GM19023 (cell line): ENCODE data around the gene NAALADL1.
"Not testable (repeated sequence)": the region's sequence is repeated elsewhere in the genome, so short reads cannot be mapped to it uniquely, and the experiment has no call there.

Experiments used
- ATAC-seq: cut with Tn5 transposase; IDR thresholded peaks from one replicate; pipeline ENCODE4 v1.9.1; 2021; ENCODE audit warnings: mild to moderate bottlenecking, moderate library complexity; ENCODE audit not compliant: unreplicated experiment

The NAALADL1 gene

DNA sequence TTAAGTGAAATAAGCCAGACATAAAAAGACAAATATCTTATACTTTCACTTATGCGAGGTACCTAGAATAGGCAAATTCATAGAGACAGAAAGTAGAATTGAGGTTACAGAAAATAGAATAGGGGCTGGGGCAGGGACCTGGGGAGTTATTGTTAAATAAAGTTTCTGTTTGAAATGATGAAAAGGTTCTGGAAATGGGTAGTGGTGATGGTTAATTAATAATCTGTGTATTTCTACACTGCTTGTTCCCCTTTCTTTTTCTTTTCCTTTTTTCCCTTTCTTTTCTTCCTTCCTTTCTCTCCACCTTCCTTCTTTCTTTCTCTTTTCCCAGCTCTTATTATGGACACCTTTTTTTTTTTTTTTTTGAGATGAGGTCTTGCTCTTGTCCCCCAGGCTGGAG lies 2.8 kb downstream of the NAALADL1 start:
- ATAC-seq = no peak

- ATAC-seq = no peak
Observed at GRCh38 chr11:65053827-65054508, 4.4 kb downstream of the NAALADL1 start.

DNA sequence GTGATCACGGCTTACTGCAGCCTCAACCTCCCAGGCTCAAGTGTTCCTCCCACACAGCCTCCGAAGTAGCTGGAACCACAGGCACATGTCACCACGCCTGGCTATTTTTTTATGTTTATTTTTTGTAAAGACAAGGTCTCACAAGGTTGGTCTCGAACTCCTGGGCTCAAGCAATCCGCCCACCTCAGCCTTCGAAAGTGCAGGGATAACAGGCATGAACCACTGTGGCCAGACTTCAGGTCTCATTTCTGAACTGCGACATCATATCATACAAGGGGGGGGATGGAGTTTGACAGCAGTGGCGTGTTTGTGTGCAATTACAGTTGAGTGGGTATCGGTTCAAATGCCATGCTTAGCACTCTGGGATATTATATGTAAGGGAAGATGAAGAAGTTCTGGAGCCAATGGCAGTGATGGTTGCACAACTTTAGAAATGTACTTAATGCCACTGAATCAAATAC lies 6.9 kb downstream of the NAALADL1 start:
- no peak for ATAC-seq

GRCh38 chr11:65047581-65048422 lies 10.6 kb downstream of the NAALADL1 start:
- no peak for ATAC-seq

GRCh38 chr11:65045728-65046127 lies 12.6 kb downstream of the NAALADL1 start:
- no peak for ATAC-seq

- no peak for ATAC-seq
Observed at GRCh38 chr11:65045061-65045460, 13.3 kb downstream of the NAALADL1 start.

DNA sequence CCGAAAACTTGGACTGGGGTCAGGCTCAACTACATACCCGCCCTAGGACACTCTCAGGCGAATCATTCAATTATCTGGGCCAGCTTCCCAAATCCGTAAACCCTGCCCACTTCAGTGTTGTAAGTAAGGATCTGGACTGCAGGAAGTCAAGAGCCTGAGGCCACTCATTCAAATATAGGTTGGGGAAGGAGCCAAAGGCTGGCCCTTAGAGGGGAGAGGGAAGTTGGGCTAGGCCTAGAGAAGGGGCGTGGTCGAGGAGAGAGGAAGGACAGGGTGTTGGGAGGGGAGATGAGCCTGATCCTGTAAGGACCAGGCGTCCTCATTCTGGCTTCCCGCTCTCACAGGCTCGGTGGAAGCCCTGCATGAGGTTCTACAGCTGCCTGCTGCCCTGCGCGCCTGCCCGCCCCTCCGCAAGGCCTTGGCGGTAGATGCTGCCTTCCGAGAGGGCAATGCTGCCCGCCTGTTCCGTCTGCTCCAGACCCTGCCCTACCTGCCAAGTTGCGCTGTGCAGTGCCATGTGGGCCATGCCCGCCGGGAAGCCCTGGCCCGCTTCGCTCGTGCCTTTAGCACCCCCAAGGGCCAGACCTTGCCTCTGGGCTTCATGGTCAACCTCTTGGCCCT lies 14.4 kb downstream of the NAALADL1 start:
- no peak for ATAC-seq

- ATAC-seq = no peak
Observed at GRCh38 chr11:65042891-65043290, 15.5 kb downstream of the NAALADL1 start.

DNA sequence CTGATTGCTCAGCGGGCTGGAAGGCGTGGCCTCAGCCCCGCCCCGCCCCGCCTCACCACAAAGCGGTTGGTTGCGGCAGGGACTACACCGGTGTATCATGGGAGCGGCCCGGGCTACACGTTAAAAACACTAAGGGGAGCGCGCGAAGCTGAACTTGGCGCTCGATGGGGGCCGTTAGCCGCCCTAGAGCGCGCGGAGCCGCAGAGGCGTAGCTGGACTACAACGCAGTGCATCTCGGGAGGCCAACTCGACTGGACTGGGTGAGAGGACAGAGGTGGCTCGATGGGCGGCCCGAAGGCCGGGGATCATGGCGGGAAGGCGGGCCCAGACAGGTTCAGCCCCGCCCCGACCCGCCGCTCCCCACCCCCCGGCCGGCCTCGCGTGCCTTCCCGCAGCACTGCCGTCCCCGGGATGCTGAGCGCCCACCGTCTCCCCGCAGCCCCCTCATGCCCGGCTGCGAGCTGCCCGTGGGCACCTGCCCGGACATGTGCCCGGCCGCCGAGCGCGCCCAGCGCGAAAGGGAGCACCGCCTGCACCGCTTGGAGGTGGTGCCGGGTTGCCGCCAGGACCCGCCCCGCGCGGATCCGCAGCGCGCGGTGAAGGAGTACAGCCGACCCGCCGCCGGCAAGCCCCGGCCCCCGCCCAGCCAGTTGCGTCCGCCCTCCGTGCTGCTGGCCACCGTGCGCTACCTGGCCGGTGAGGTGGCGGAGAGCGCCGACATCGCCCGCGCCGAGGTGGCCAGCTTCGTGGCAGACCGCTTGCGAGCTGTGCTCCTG lies 17.3 kb downstream of the NAALADL1 start, which contains the start of gene SAC3D1:
TSS of gene SAC3D1 (plus strand) at position 364 of the 776 bp plus-strand sequence. CDS start at position 447, 83 bp downstream.
- peak; percentile 89 for ATAC-seq

GRCh38 chr11:65040520-65040846 lies 17.9 kb downstream of the NAALADL1 start:
- no peak for ATAC-seq

DNA sequence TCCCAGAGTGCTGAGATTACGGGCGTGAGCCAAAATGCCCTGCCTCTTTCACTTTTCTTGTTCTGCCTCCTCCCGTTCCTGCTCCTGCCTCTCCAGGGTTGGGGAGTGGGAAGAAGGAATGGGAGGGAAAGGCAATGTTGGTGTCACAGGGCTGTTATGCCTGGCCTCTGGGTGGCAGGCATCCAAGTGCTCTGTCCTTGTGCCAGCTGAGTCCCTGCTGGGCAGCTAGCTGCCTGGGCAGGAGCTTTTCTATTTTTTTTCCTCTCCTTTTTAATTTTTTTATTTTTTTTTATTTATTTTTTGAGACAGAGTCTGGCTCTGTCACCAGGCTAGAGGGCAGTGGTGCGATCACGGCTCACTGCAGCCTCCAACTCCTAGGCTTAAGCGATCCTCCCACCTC lies 21.4 kb downstream of the NAALADL1 start:
- no peak for ATAC-seq

DNA sequence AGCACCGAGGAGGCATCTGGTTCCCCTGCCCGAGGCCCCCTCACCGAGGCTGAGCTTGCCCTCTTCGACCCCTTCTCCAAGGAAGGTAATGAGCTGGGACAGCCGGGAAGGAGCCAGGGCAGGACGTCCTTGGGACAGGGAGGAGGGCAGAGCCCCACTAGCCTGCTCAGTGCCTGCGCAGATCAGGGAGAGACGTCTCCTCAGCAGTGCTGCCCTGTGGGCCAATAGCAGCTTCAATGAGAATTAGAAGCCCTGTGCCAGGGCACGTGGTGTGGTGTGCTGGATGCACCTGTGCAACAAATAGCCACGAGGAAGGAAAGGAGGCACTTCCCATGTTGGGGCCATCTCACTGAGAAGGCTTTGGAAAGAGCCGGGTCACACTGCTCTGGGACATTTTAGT lies 22.8 kb downstream of the NAALADL1 start:
- ATAC-seq = no peak

GRCh38 chr11:65034423-65034822 lies 23.9 kb downstream of the NAALADL1 start:
- ATAC-seq = no peak

GRCh38 chr11:65032216-65032615 lies 26.1 kb downstream of the NAALADL1 start:
- ATAC-seq = no peak

DNA sequence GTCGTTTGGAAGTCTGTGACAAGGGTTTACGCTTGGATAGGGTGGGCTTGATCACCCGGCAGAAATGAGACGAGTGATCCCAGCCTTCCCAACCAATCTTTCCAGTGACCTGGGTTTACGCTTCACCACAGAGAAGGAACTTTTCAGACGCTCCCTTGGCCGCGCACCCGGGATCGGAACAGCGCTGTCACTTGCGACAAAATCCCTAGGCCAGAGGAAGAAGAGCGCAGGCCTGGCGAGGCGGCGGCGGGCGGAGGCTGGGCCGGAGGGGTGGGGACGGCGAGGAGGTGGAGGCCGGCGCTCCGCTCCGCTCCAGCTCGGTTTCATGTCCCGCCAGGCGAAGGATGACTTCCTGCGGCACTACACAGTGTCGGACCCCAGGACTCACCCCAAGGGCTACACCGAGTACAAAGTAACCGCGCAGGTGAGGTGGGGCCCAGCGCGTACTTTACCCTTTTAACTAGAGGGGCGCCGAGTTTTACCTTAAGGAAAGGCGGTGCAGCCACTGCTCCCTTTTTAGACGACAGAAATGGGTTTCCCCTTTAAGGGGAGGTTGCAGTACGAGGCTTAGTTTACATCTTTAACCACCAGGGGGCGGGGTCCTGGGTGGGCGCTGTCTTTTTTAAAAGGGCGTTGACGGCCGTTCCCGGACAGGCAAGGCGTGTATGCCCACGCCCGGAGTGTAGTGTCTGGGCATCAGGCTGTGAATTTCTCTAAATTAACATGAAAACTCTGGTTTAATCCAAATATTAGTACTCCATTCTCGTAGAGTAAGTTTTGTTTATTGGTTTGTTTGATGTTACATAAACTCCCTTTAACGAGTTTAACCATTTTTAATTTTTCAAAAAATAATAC lies 30.9 kb downstream of the NAALADL1 start, which contains the start of gene SNX15:
TSS of gene SNX15 (plus strand) at position 227 of the 855 bp plus-strand sequence. CDS start at position 326, 99 bp downstream.
- ATAC-seq = peak; percentile 90

- no peak for ATAC-seq
Observed at GRCh38 chr11:65026810-65027209, 31.5 kb downstream of the NAALADL1 start.

DNA sequence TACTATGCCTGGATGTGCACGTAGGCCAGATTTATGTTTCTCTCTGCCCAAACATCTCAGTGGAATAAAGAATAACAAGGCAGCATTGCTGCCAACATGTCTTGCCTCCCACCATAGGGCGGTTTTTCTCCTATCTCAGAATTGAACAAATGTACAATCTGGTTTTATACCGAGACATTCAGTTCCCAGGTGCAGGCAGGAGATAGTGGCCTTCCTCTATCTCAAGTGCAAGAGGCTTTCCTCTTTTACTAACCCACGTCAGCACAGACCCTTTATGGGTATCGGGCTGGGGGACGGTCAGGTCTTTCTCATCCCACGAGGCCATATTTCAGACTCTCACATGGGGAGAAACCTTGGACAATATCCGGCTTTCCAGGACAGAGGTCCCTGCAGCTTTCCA lies 34.9 kb downstream of the NAALADL1 start:
- ATAC-seq = not testable (repeated sequence)

DNA sequence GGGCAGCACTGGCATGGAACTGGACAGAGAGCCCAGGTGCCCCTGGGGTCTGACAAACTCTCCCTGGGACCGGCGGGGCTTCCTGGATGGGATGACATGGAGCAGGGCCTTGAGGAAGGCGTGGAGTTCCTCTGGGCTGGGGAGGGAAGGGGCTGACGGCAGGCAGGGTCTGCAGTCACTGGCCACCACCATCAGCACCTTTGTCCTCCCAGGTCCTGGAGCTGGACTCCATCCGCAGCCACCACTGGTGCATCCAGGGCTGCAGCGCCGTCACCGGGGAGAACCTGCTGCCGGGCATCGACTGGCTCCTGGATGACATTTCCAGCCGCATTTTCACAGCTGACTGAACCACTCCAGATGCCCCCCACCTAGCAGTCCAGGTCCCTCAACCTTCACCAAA lies 36.8 kb downstream of the NAALADL1 start:
- no peak for ATAC-seq

DNA sequence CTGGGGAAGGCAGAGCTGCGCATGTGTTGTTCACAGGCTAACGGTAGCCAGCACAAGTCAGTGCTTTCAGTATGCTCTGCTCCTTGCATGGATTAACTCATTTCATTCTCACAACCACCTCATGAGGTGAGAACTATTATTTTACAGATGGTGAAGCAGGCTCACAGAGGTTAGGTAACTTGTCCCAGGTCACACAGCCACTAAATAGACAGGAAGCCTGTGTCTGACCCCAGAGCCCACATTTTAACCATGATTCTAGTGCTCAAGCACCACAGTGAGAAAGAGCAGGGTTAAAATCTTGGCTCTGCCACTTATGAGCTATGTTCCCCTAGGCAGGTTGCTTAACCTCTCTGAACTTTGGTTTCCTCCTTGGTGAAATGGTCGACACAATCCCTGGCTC lies 37.4 kb downstream of the NAALADL1 start:
- ATAC-seq = no peak

DNA sequence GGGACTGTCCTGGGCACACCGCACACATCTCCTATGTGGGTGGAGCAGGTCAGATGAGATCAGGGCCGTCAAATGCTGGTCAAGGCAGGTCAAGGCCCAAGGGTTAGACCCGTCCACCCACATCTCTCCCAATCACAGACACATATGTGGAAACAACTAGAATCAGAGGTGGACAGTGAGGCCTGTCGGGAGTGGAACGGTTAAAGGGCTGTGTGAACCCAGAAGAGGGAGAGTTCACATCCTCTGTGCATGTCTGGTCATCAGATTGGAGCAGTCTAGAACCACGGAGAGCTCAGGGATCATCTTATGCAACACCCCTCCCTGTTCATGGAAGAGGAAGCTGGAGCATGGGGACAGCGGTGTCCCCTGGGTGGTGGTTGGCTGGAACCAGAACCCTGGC lies 38.5 kb downstream of the NAALADL1 start:
- no peak for ATAC-seq
